ENCODE data around the gene PTCD2.

PTCD2 gene

GRCh38 chr5:72352616-72353015 is 32.4 kb downstream of the PTCD2 start:
- DNase-seq, result no peak

- DNase-seq, result no peak
Observed at GRCh38 chr5:72353046-72353445, 32.9 kb downstream of the PTCD2 start.

- DNase-seq, result no peak
Observed at GRCh38 chr5:72355706-72356299, 35.6 kb downstream of the PTCD2 start.

GRCh38 chr5:72356361-72356760 is 36.2 kb downstream of the PTCD2 start:
- no peak for DNase-seq

- no peak for DNase-seq
Observed at GRCh38 chr5:72358925-72359324, 38.8 kb downstream of the PTCD2 start.

- DNase-seq, result no peak
Observed at GRCh38 chr5:72359886-72360285, 39.7 kb downstream of the PTCD2 start.

DNA sequence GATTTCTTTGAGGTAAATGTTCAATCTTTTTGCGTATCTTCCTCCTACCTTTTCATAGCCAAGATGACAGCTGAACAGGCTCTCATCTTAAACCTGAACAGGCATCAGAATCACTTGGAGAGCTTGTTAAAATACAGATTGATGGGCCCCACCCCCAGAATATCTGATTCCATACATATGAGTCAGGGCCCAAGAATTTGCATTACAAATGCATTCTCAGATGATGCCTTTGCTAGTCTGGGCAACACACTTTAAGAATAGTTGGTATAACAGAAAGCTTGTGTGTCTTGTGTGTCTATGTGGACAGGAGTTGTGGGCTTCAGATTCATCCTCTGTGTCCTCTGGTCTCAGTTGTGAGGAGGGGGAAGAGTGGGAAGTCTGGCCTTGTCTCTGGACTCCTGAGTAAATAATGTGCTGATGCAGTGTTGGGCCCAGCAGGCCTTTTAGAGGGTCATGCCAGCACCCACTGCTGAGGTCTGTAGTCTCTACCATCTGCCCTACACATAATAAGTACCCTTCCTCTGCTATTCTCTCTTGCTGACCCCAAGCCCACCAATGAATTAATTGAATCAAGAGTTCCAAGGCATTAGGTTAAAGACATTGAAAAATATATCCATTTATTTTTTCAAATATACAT is 43.1 kb downstream of the PTCD2 start:
- DNase-seq, result no peak

GRCh38 chr5:72364171-72364570 is 44.0 kb downstream of the PTCD2 start:
- no peak for DNase-seq

GRCh38 chr5:72364951-72365350 is 44.8 kb downstream of the PTCD2 start:
- DNase-seq, result no peak

DNA sequence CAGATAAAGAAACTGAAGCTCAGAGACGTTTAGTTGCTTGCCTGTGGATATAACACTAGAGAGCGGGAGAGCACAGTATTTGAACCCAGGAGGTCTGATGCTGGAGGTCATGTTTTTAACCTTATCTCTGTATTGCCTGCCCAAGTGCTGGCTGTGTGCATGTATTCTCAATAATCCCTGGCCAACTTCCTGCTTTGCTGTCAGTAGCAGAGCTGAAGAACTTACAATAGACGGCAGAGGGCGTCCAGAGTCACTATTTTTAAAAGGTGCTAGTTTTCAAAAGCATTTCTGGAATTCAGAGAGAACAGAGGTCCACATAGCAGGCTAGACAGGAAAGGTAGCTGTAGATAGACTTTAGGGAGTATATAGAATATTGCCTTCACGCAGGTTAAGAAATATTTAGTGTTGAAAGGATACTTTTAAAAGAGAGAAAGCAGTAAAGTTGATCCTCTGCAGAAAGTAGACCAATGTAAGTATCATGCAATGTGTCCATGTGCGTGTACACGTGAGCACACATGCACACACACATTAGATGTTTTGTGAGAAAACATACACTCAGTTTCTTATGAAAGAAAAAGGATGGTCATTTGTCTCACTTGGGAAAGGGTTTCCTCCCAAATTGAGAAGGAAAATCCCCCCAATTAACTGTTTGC is 46.3 kb downstream of the PTCD2 start:
- peak; percentile 40 for DNase-seq

GRCh38 chr5:72368271-72368670 is 48.1 kb downstream of the PTCD2 start:
- no peak for DNase-seq

- no peak for DNase-seq
Observed at GRCh38 chr5:72369301-72369700, 49.1 kb downstream of the PTCD2 start.

DNA sequence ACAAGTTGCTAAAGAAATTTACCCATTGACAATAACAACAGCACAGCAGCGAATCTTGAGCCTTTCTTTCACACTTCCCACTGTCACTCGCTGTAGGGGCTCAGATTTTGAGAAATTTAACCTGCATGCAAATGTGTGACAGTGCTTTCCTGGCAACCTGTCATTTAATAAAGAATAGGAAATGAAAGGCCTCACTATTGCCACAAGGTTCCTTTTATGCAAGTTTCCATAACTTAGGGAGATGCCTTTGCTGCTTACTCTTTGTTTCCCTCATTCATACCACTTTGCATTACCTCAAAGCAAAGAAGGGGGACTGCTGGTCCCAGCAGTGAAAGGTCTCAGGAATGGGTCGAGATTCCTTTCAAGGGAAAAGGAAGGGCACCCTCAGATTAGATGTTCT is 49.5 kb downstream of the PTCD2 start:
- DNase-seq, result no peak

GRCh38 chr5:72372331-72372730 is 52.2 kb downstream of the PTCD2 start:
- no peak for DNase-seq

GRCh38 chr5:72372923-72373322 is 52.8 kb downstream of the PTCD2 start:
- DNase-seq, result no peak

DNA sequence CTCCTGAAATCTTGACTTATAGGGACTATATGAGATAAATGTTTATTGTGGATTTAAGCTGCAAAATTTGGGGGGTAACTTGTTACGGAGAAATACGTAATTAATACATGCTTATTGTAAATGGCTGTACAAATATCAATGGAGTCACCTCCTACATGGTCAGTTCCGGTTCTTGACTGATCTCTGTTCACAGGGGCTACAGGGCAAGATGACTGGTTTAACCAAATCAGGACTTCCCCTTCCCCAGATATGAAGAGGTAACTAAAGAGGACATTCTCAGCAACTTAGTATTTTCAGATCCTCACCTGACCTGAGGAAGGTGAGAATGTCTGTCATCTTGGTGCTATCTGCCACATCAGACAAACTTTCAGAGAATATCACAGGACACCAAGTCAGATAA is 54.7 kb downstream of the PTCD2 start:
- no peak for DNase-seq

GRCh38 chr5:72376381-72376780 is 56.2 kb downstream of the PTCD2 start:
- DNase-seq, result no peak

GRCh38 chr5:72377910-72378638 is 57.9 kb downstream of the PTCD2 start:
- DNase-seq, result no peak

DNA sequence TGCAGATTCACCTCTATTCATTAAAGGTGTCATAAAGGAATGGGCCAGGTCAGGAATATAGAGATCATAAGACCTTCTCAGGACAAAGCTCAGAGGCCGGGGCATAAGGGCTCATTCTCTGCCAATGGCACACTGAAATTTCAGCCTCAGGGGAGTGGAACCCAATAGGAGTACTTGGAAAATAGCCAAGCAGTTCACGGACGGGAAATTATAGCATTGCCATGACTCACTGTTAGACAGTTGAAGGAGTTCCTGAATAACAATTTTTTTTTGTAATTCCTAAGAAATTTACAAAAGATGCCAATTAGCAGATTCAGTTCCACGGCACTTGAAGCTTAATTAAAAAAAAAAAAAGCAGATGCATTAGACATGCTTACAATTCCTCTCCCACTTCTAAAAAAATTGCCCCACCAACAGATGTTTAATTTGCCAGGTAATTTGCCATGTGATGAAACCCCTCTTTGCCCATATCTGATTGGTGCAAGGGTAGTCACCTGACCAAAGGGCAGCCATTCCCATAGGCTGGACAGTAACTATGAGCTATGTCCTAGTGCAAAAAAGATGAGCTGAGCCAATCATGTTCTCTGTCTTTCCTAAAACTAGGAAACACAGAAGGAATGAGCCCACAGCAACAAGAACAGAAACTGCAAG is 58.6 kb downstream of the PTCD2 start:
- no peak for DNase-seq

DNA sequence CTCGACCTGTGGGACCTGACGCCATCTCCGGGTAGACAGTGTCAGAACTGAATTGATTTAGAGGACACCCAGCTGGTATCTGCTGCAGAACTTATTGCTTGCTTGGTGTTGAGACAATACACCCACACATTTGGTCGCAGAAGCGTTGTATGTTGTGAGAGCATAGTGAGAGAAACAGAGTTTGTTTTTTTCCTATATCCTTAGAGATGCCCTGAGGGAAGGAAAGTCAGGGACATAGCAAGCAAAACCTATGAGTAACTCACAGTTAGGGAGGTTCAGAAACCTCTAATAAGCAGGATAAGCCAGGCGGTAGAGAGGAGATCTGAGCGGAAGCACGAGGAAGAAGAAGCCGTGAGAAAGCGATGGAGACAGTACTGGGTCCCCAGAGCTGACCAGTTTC is 59.8 kb downstream of the PTCD2 start:
- no peak for DNase-seq

DNA sequence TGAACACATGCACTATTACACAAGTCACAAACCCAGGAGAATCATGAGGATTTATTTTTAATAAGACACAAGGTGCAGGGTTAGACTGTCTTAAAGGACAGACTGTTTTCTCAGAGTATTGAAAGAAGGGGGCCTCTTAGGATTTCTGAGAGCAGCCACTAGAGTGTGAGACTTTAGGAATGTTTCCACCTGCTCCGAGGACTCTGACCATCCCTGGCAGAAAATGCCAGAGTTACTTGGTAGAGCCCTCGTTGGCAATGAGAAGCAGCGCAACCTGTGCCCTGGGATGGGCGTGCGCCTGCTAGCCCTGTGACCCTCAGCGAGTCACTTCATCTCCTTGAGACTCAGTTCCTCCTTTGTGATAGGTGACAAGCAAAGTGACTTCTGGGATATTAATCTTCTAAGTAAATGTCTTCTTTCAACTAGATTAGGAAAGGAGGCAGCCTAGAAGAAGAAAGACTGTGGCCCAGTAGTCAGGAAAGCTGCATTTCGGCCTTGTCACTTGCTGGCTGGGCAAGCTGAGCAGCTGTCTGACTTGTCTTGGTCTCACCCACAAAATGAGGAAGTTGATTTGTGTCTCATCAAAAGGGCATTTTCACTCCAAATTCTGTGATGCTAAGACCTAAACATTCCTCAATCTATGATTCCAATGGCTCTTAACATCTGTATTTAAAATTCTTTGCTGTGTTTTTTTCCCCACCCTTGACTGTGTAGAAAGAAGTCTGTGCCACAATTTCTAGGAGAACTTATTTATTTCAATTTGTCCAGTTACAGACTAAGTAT is 60.5 kb downstream of the PTCD2 start:
- no peak for DNase-seq

GRCh38 chr5:72383280-72383679 is 63.1 kb downstream of the PTCD2 start:
- DNase-seq, result no peak

DNA sequence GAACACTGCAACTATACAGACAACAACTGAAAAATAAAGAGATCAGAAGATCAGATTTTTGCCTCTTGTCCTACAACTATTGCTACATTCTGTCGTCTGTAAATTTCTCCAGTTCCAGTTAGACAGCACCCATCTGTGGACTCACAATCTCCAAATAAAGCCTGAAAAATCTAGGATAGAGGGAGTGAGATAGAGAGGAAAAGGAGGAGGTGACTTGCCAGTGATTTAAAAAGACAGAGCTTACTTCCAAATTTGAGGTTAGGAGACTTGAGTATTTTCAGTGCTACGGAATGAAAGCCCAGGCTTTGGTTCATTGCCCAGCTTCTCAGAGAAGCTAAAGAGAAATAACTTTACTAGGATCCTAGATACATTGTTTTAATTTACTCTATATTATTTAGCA is 63.6 kb downstream of the PTCD2 start:
- DNase-seq, result no peak
